SK-N-SH treated with all-trans-retinoic acid at 6 μM for 48 hours (cell line): Measurements from ENCODE around the gene SLX4IP.

Source experiments
- ARNTL ChIP-seq: fragments of 450-650 bp; formaldehyde crosslinking; IDR thresholded peaks from 2 replicates; pipeline ENCODE4 v1.5.0; 2020; ENCODE audit warnings: low read depth, mild to moderate bottlenecking, moderate library complexity, borderline replicate concordance
- BACH2 ChIP-seq: fragments of 250-450 bp; sonication (Bioruptor Pico); IDR thresholded peaks from 2 replicates; pipeline ENCODE4 v1.9.0; 2021; ENCODE audit warnings: mild to moderate bottlenecking, borderline replicate concordance
- CREB5 ChIP-seq: fragments of 250-450 bp; sonication (Bioruptor Pico); IDR thresholded peaks from 2 replicates; pipeline ENCODE4 v1.5.1; 2020; ENCODE audit warnings: low read depth, mild to moderate bottlenecking, moderate library complexity
- CSDC2 ChIP-seq: fragments of 250-450 bp; sonication (Bioruptor Pico); IDR thresholded peaks from 2 replicates; pipeline ENCODE4 v1.5.0; 2020; ENCODE audit warnings: mild to moderate bottlenecking, moderate library complexity
- PATZ1 ChIP-seq: fragments of 250-450 bp; sonication (Bioruptor Pico); IDR thresholded peaks from 2 replicates; pipeline ENCODE4 v1.8.0; 2020; ENCODE audit warnings: mild to moderate bottlenecking, moderate library complexity, borderline replicate concordance
- PPARA ChIP-seq: fragments of 250-450 bp; sonication (Bioruptor Pico); IDR thresholded peaks from 2 replicates; pipeline ENCODE4 v1.5.0; 2020; ENCODE audit warnings: mild to moderate bottlenecking, borderline replicate concordance
- RARB ChIP-seq: fragments of 250-450 bp; sonication (Bioruptor Pico); IDR thresholded peaks from 2 replicates; pipeline ENCODE4 v1.8.0; 2021; ENCODE audit warnings: mild to moderate bottlenecking, moderate library complexity
- TOX ChIP-seq: fragments of 250-450 bp; sonication (Bioruptor Pico); IDR thresholded peaks from 2 replicates; pipeline ENCODE4 v1.8.0; 2021; ENCODE audit warnings: mild to moderate bottlenecking, moderate library complexity, borderline replicate concordance
- ZFP3 ChIP-seq: fragments of 250-450 bp; sonication (Bioruptor Pico); IDR thresholded peaks from 2 replicates; pipeline ENCODE4 v1.5.0; 2020; ENCODE audit warnings: mild to moderate bottlenecking, moderate library complexity
- ZFP30 ChIP-seq: fragments of 450-650 bp; formaldehyde crosslinking; IDR thresholded peaks from 2 replicates; pipeline ENCODE4 v1.5.0; 2022; ENCODE audit warnings: mild to moderate bottlenecking, moderate library complexity
- ZNF565 ChIP-seq: fragments of 450-650 bp; formaldehyde crosslinking; conservative IDR thresholded peaks from 2 replicates; pipeline ENCODE4 v1.5.0; 2020; ENCODE audit warnings: low read depth, mild to moderate bottlenecking, moderate library complexity
- ZNF70 ChIP-seq: fragments of 450-650 bp; formaldehyde crosslinking; IDR thresholded peaks from 2 replicates; pipeline ENCODE4 v1.5.0; 2020; ENCODE audit warnings: mild to moderate bottlenecking, moderate library complexity
- ZNF8 ChIP-seq: fragments of 450-650 bp; formaldehyde crosslinking; IDR thresholded peaks from 2 replicates; pipeline ENCODE4 v1.5.0; 2020; ENCODE audit warnings: mild to moderate bottlenecking, moderate library complexity

GRCh38 chr20:10511509-10512251 lies 76.6 kb downstream of the SLX4IP start:
- TF ChIP-seq RARB (CRISPR knock-in tag) (no peak), ARNTL (no peak), PATZ1 (CRISPR knock-in tag) (no peak), ZNF8 (CRISPR knock-in tag) (no peak), BACH2 (no peak), CREB5 (CRISPR knock-in tag) (no peak), ZNF70 (no peak), ZNF565 (CRISPR knock-in tag) (no peak), TOX (CRISPR knock-in tag) (no peak), ZFP30 (CRISPR knock-in tag) (no peak), ZFP3 (CRISPR knock-in tag) (no peak), CSDC2 (CRISPR knock-in tag) (no peak), PPARA (CRISPR knock-in tag) (no peak)
